Stimulated activated CD8-positive, alpha-beta memory T cell treated with anti-CD3 and anti-CD28 coated beads, Interleukin-7, amount 100 ng/mL, for 4 hours (primary cell): ENCODE results near the gene PHOX2A.

ENCODE experiments used
- DNase-seq, 2 donors: peaks; one replicate each; pipeline ENCODE4 v3.0.0-alpha.2; 2020; ENCODE audit warnings: low read depth in 2 of 2

Gene PHOX2A

GRCh38 chr11:72249961-72250360 is 6.0 kb upstream of the PHOX2A start:
- DNase-seq, result no peak

GRCh38 chr11:72247584-72247983 is 3.6 kb upstream of the PHOX2A start:
- no peak for DNase-seq

DNA sequence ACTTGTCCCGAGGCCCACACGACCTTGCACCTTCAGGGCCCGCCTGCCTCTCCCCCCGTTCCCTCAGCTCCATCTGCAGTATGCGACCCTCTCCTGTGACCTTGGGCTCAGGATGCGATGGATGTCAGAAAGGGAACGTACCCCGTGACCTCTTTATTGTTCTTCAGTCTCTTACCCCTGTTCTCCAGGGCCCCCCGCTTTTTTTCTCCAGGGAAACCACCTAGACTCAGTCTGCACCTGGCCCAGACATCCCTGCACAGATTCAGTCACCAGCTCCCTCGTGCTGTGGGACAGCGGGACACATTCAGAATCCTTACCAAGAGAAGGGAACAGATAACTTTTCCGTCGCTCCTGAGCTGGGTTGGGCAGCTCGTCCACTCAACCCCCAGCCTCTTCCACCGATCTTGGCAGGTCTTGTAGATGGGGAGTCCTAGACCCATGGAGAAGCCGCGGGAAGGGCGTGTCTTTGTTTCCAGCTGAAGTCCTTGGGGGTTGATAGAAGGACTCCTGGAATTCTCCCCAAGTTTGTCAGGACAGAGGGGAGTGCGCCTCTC is 1.4 kb upstream of the PHOX2A start:
- DNase-seq, result no peak

DNA sequence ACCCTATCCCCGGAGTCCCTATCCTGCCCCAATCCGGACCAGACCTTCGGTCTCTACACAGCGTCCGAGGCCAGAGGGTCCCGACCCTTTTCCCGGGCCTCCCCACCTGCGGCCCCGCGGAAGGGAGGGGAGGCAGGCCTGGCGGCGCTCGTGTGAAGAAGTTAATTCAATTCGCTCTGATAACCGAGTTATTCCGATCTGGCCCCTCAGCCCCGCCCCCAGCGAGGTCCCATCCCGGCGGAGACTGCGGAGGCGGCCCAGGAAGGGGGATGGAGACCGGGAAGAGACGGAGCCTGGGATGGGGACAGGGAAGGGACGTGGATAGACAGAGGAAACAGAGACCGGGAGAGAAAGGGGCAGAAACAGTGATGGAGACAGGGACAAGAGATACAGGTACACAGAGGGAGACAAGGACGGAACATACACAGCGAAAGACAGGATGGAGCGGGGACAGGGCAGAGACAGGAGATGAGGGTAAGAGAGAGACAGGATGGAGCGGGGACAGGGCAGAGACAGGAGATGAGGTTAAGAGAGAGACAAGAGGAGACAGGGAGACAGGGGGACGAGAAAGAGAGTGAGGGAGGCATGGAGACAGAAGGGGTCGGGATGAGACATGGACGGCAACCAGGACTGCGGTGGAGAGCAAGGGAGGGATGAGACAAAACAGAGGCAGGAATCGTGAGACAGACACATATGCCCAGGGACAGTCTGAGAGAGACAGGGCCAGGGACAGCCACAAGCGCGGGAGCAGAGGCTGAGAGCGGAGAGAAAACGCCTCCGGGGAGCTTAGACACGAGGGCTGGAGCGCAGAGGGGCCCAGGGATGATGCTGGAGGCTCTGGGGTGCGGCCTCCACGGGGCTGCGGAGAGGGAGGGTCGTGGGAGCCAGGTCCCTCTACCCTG is 636 bp upstream of the PHOX2A start:
- no peak for DNase-seq

DNA sequence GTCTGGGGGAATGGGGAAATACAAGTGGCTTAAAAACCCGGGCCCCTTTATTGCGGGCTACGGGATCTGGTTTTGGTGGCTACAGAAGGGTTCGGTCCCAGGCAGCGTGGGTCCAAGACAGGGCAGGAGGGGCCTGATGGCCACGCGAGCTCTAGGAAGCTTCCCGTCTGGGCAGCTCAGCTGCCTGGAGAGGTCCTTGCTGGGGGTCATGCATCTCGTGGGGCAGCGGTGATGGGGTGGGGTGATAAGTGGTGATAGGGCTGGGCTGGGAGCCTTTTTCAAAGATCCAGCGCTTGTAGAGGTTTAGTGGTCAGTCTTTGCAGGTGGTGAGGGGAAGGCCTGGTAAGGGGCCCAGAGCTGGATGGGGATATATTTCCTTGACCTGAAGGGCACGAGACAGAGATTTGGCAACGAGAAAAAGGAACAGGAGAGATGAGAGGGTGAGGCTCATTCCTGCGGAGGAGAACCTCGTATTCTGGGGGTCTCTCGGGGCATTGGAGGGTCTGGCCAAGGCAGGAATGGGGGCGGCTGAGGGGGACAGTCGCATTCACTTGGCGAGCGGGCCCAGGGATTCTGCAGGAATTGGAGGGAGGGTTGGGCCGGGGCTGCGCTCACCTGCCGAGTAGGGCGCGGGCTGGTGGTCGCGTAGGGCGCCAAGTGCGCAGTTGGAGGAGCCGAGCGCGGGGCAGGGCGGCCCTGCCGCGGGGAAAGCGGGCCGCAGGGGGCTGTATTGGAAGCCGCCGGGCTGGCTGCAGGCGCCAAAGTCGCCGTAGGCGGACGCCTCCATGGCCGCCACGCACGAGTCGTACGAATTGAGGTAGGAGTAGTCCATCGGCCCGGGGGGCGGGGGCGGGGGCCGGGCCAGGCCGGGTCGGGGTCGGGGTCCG is 560 bp downstream of the PHOX2A start:
- DNase-seq, result no peak

GRCh38 chr11:72242141-72242540 is 1.8 kb downstream of the PHOX2A start:
- DNase-seq, result no peak

GRCh38 chr11:72241291-72241781 is 2.6 kb downstream of the PHOX2A start:
- no peak for DNase-seq

GRCh38 chr11:72240461-72241290 is 3.3 kb downstream of the PHOX2A start:
- no peak for DNase-seq

GRCh38 chr11:72239849-72240460 is 4.0 kb downstream of the PHOX2A start:
- no peak for DNase-seq

GRCh38 chr11:72239313-72239848 is 4.6 kb downstream of the PHOX2A start:
- DNase-seq, result no peak

- no peak for DNase-seq
Measured at GRCh38 chr11:72238492-72239312, 5.3 kb downstream of the PHOX2A start.

- no peak for DNase-seq
Measured at GRCh38 chr11:72238040-72238450, 5.9 kb downstream of the PHOX2A start.

GRCh38 chr11:72237112-72237931 is 6.7 kb downstream of the PHOX2A start:
- DNase-seq, result no peak

DNA sequence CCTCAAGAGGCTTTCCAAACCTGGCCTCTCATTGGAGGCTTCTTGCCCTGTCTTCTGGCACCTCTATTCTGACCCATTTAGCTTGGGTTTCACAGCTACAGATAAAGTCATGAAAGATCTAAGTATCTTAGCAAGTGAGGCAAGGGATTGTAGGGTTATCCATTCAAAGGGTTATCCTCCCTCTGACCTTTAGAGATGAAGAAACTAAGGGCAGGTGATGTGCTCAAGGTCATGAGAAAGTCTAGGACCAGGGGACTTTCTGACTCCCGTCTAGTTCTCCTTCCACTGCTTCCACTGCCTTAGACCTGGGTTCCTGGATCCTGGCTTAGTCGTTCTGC is 7.2 kb downstream of the PHOX2A start:
- no peak for DNase-seq

- no peak for DNase-seq
Measured at GRCh38 chr11:72236083-72236697, 7.8 kb downstream of the PHOX2A start.

DNA sequence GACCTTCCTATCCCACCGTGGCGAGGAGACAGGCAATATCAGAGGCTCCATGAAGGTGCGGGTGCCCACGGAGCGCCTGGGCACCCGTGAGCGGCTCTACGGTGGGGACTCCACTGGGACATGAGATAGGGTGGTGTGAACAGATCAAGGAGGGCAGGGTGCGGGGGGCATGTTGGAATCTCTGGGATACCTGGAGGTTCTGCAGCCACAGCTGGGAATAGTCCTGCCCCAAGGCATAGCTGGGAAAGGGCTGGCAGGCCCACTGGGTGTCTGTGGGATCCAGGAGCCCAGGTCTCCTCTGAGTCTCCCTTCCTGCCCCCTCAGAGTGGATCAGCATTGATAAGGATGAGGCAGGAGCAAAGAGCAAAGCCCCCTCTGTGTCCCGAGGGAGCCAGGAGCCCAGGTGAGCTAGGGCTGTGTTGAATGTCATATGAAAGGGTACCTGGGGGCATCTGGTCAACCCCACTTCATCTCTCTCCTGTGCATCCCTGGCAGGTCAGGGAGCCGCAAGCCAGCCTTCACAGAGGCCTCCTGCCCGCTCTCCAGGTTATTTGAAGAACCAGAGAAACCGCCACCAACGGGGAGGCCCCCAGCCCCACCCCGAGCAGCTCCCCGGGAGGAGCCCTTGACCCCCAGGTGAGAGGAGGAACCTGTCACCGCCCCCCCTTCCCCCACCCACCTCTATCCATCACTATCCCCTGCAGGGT is 8.5 kb downstream of the PHOX2A start:
- DNase-seq, result no peak

DNA sequence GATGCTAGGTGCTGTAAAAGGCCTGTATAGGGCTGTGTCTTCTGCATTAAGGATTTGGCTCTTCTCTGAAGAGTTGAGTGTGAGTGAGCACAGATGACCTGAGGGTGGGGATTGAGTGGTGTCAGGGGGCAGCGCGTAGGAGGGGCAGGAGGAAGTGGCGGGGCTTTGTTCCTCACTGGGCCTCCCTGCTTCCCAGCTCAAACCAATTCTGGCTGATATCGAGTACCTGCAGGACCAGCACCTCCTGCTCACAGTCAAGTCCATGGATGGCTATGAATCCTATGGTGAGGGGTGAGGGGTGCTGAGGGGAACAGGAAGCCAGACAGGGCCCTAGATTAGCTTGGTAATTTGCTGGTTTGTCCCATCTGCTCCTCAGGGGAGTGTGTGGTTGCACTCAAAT is 9.1 kb downstream of the PHOX2A start:
- DNase-seq, result no peak

DNA sequence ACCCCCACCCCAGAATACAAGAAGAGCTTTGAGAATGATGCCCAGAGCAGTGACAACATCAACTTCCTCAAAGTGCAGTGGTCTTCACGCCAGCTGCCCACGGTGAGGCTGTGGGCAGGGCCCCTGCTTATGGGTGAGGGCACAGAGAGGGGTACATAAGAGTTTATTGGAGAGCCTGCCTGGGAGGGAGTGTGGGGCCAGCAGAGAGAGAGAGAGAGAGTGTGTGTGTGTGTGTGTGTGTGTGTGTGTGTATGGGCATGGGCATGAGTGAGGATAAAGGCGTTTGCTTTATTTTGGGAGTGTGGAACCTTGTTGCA is 9.5 kb downstream of the PHOX2A start:
- DNase-seq, result no peak
